Left ventricle myocardium inferior (tissue), 1 donor: ENCODE data around the gene SINHCAF. TPM values are rescaled to one million over a fixed set of nuclear protein-coding genes. Genes with fewer than 3 reads are reported as not detected.

Source experiments
- DNase-seq: peaks from one replicate; pipeline ENCODE4 v3.0.0-alpha.2; 2020
- H3K27ac ChIP-seq: fragments of 200-600 bp; replicated peaks from 2 replicates; pipeline ENCODE4 v1.8.0; 2021
- H3K27me3 ChIP-seq: fragments of 200-600 bp; 2 replicates; pipeline ENCODE4 v1.8.0; 2021; ENCODE audit warnings: low read depth
- H3K36me3 ChIP-seq: fragments of 200-600 bp; 2 replicates; pipeline ENCODE4 v1.8.0; 2021
- H3K4me1 ChIP-seq: fragments of 200-600 bp; 2 replicates; pipeline ENCODE4 v1.8.0; 2021
- H3K4me3 ChIP-seq: fragments of 200-600 bp; 2 replicates; pipeline ENCODE4 v1.8.0; 2021; ENCODE audit warnings: mild to moderate bottlenecking, moderate library complexity
- H3K9me3 ChIP-seq: fragments of 200-600 bp; replicated peaks from 2 replicates; pipeline ENCODE4 v1.8.0; 2021
- CTCF ChIP-seq: fragments of 200-600 bp; IDR thresholded peaks from 2 replicates; pipeline ENCODE4 v1.8.0; 2021; ENCODE audit warnings: antibody characterized with exemption, mild to moderate bottlenecking, borderline replicate concordance
- intact Hi-C: fragments of 100-400 bp; cut with micrococcal nuclease; formaldehyde crosslinking; loops from one replicate; pipeline ENCODE4 v1.11.0; 2022
- total RNA-seq: library from RNA; stranded (reverse); fragmentation: NEBNext Ultra II Directional; extraction: Animal tissue kit (Norgen Biotek cat#: 25700); gene quantifications from one replicate; pipeline ENCODE4 v1.2.1, GENCODE V29; 2021
- donor health status: DM: no; HTN: yes; CAD: no; lungs with severe emphysema.

Gene SINHCAF
- total RNA-seq, 1 donor from 2014 or later, result 6.6 TPM

GRCh38 chr12:31232361-31232965 is 93.5 kb downstream of the SINHCAF start:
- Histone ChIP-seq H3K27me3 (peaks cover 57% of the 10 kb centered on the region), H3K4me3 (no peak overlapping the region), H3K36me3 (no peaks in the 10 kb centered on the region), H3K4me1 (peaks cover 21% of the 10 kb centered on the region), H3K27ac (no peak overlapping the region), H3K9me3 (peaks cover 6% of the 10 kb centered on the region)
- no peak for TF ChIP-seq CTCF
- DNase-seq, result no peak
- intact Hi-C loops, result no loop called here

GRCh38 chr12:31231611-31232360 is 94.2 kb downstream of the SINHCAF start:
- no peak for TF ChIP-seq CTCF
- DNase-seq, result no peak
- intact Hi-C loops, result no loop called here
- Histone ChIP-seq H3K9me3 (peaks cover 6% of the 10 kb centered on the region), H3K36me3 (no peaks in the 10 kb centered on the region), H3K27me3 (peaks cover 50% of the 10 kb centered on the region), H3K4me1 (peaks cover 21% of the 10 kb centered on the region), H3K27ac (no peak overlapping the region), H3K4me3 (no peak overlapping the region)
